ENCODE measurements around the gene LY6G5B. TPM values are rescaled to one million over a fixed set of nuclear protein-coding genes. Genes with fewer than 3 reads are reported as not detected.
A peak's percentile ranks its signal among the peaks of the same experiment; 100 is the strongest.

LY6G5B gene
- total RNA-seq, 5 donors from 2014 or later (not counting 1 experiment from before 2014, with no cell fraction given): 29.7 to 50.5 (median 40.9) TPM

GRCh38 chr6:31639449-31639861 is 30.3 kb upstream of the LY6G5B start:
- H3K27me3 Mint-ChIP-seq: no peaks in the 10 kb centered on the region

GRCh38 chr6:31640612-31641011 is 29.2 kb upstream of the LY6G5B start:
- H3K36me3 Mint-ChIP-seq: peaks cover 57% of the 10 kb centered on the region
- CTCF ChIA-PET: interaction anchor here in 1 of 2 donors (0.6 kb wide), 1 partner anchor 25 kb away, joined by 3 read pairs; no protein-coding TSS in a partner anchor
- H3K4me1 Mint-ChIP-seq: peaks cover 4 to 5% (median 4%) of the 10 kb centered on the region in 3 donors

More at GRCh38 chr6:31639449-31639861, 30.3 kb upstream of the LY6G5B start:
- ChIA-PET POLR2A (interaction anchor here in 1 of 2 donors (0.6 kb wide), 1 partner anchor 104 kb away, joined by 5 read pairs; no protein-coding TSS in a partner anchor), CTCF (no interaction called here)
- peaks cover 44 to 96% of the 10 kb centered on the region in 2 donors for H3K36me3 ChIP-seq (ENCODE audit: control insufficient read depth in 2 of 2, extremely low read depth in 1 of 2, insufficient read depth in 1 of 2, low read length in 1 of 2)
- Mint-ChIP-seq H3K4me1 (peaks cover 0 to 2% (median 0%) of the 10 kb centered on the region in 3 donors), H3K9me3 (no peaks in the 10 kb centered on the region), H3K27ac (peak overlapping the region in 1 of 2 donors; percentile 46), H3K4me3 (no peak overlapping the region), H3K36me3 (peaks cover 51% of the 10 kb centered on the region)
- H3K4me1 ChIP-seq (ENCODE audit: control insufficient read depth in 1 of 2, extremely low read depth in 1 of 2, insufficient read depth in 2 of 2, low read length in 2 of 2): no peaks in the 10 kb centered on the region
- H3K4me3 ChIP-seq (ENCODE audit: control insufficient read depth in 1 of 2, extremely low read depth in 1 of 2, low read length in 1 of 2): no peak overlapping the region
- H3K9me3 ChIP-seq: no peaks in the 10 kb centered on the region
- H3K27me3 ChIP-seq (replicated peaks in 1 of 2; ENCODE audit: control insufficient read depth in 2 of 2, extremely low read depth in 1 of 2, insufficient read depth in 2 of 2, low read length in 1 of 2): no peaks in the 10 kb centered on the region
- ATAC-seq (replicated peaks in 1 of 4) (no peak), DNase-seq (no peak)
- H3K27ac ChIP-seq (ENCODE audit: low read length): no peak overlapping the region
- WGBS (ENCODE audit: insufficient coverage): 67% methylated on average over 1 of the region's 10 CpGs

DNA sequence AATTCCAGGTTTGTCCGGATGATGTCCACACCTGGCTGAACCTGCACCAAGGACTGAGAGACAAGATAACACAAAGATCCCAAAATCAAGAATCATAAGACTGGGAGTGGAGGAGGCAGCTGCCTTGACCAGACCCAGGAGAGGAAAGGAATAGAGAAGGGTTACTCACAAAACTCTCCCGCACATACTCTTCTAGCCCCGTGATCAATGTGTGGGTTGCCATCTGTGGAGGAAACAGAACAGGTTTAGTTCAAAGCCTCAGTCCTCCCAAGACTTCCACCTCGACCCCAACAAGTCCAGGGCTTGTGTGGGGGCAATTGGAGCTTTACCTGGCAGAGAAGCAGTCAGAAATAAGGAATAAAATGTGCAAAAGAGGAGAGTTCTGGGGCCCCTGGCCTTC is 28.4 kb upstream of the LY6G5B start:
- Mint-ChIP-seq H3K36me3 (peaks cover 53% of the 10 kb centered on the region), H3K4me3 (no peak overlapping the region), H3K9me3 (no peaks in the 10 kb centered on the region), H3K27me3 (no peaks in the 10 kb centered on the region), H3K27ac (peak overlapping the region in 1 of 2 donors; percentile 48), H3K4me1 (peaks cover 4 to 6% (median 5%) of the 10 kb centered on the region in 3 donors)
- Histone ChIP-seq H3K4me1 (ENCODE audit: control insufficient read depth in 1 of 2, extremely low read depth in 1 of 2, insufficient read depth in 2 of 2, low read length in 2 of 2) (peaks cover 0 to 2% of the 10 kb centered on the region in 2 experiments), H3K27ac (ENCODE audit: low read length) (no peak overlapping the region), H3K4me3 (ENCODE audit: control insufficient read depth in 1 of 2, extremely low read depth in 1 of 2, low read length in 1 of 2) (no peak overlapping the region), H3K9me3 (no peaks in the 10 kb centered on the region), H3K27me3 (replicated peaks in 1 of 2; ENCODE audit: control insufficient read depth in 2 of 2, extremely low read depth in 1 of 2, insufficient read depth in 2 of 2, low read length in 1 of 2) (no peaks in the 10 kb centered on the region), H3K36me3 (ENCODE audit: control insufficient read depth in 2 of 2, extremely low read depth in 1 of 2, insufficient read depth in 1 of 2, low read length in 1 of 2) (peaks cover 38 to 95% of the 10 kb centered on the region in 2 donors)
- ChIA-PET POLR2A (no interaction called here), CTCF (no interaction called here)
- no CpG with 5 or more reads among the region's 4 CpGs for WGBS (ENCODE audit: insufficient coverage)
- ATAC-seq (replicated peaks in 1 of 4): no peak
- no peak for DNase-seq

More at GRCh38 chr6:31640612-31641011, 29.2 kb upstream of the LY6G5B start:
- no peaks in the 10 kb centered on the region for H3K27me3 ChIP-seq (replicated peaks in 1 of 2; ENCODE audit: control insufficient read depth in 2 of 2, extremely low read depth in 1 of 2, insufficient read depth in 2 of 2, low read length in 1 of 2)
- H3K9me3 Mint-ChIP-seq: no peaks in the 10 kb centered on the region
- DNase-seq (no peak), ATAC-seq (replicated peaks in 1 of 4) (no peak)
- H3K36me3 ChIP-seq (ENCODE audit: control insufficient read depth in 2 of 2, extremely low read depth in 1 of 2, insufficient read depth in 1 of 2, low read length in 1 of 2): peaks cover 43 to 96% of the 10 kb centered on the region in 2 donors
- H3K27ac ChIP-seq (ENCODE audit: low read length): no peak overlapping the region
- H3K4me3 Mint-ChIP-seq: no peak overlapping the region
- H3K9me3 ChIP-seq: no peaks in the 10 kb centered on the region
- no peaks in the 10 kb centered on the region for H3K27me3 Mint-ChIP-seq
- peak overlapping the region in 1 of 2 donors; percentile 48 for H3K27ac Mint-ChIP-seq
- H3K4me3 ChIP-seq (ENCODE audit: control insufficient read depth in 1 of 2, extremely low read depth in 1 of 2, low read length in 1 of 2): no peak overlapping the region
- H3K4me1 ChIP-seq (ENCODE audit: control insufficient read depth in 1 of 2, extremely low read depth in 1 of 2, insufficient read depth in 2 of 2, low read length in 2 of 2): peaks cover 0 to 2% of the 10 kb centered on the region in 2 experiments
- 89% methylated on average over 3 of the region's 6 CpGs for WGBS (ENCODE audit: insufficient coverage)
- POLR2A ChIA-PET: interaction anchor here in 1 of 2 donors (0.5 kb wide), 2 partner anchors 66 to 209 kb away, joined by 4 to 11 read pairs; partner anchors contain the start of gene LY6G6F

DNA sequence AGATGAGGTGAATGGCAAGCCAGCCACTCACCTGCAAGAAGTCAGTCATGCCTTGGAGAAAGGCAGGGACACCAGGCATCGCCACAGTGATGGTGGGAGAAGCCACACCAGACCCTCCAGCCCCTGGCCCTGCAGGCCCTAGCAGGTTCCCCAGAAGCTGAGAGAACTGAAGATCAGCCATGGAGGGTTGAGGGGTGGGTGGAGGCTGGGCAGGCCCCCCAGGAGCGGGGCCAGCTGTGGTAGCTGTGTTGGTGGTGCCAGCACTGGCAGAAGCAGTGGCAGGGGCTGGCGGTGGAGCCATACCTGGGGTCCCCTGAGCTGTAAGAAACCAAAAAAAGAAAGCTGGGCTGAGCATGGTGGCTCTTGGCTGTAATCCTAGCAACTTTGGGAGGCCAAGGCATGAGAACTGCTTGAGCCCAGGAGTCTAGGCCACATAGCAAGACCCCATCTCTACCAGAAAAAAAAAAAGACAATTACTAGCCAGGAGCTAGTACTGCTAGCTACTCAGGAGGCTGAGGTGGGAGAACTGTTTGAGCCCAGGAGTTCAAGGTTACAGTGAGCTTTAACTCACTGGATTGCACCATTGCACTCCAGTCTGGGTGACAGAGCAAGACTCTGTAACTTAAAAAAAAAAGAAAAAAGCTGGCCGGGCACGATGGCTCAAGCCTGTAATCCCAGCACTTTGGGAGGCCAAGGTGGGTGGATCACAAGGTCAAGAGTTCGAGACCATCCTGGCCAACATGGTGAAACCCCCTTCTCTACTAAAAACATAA is 26.8 kb upstream of the LY6G5B start:
- Histone ChIP-seq H3K9me3 (no peaks in the 10 kb centered on the region), H3K4me1 (ENCODE audit: control insufficient read depth in 1 of 2, extremely low read depth in 1 of 2, insufficient read depth in 2 of 2, low read length in 2 of 2) (peaks cover 0 to 2% of the 10 kb centered on the region in 2 experiments), H3K36me3 (ENCODE audit: control insufficient read depth in 2 of 2, extremely low read depth in 1 of 2, insufficient read depth in 1 of 2, low read length in 1 of 2) (peaks cover 42 to 93% of the 10 kb centered on the region in 2 donors), H3K27ac (ENCODE audit: low read length) (no peak overlapping the region), H3K27me3 (replicated peaks in 1 of 2; ENCODE audit: control insufficient read depth in 2 of 2, extremely low read depth in 1 of 2, insufficient read depth in 2 of 2, low read length in 1 of 2) (no peaks in the 10 kb centered on the region), H3K4me3 (ENCODE audit: control insufficient read depth in 1 of 2, extremely low read depth in 1 of 2, low read length in 1 of 2) (no peak overlapping the region)
- Mint-ChIP-seq H3K27ac (no peak overlapping the region), H3K36me3 (peaks cover 51% of the 10 kb centered on the region), H3K27me3 (no peaks in the 10 kb centered on the region), H3K4me1 (peaks cover 5 to 6% (median 5%) of the 10 kb centered on the region in 3 donors), H3K9me3 (no peaks in the 10 kb centered on the region), H3K4me3 (no peak overlapping the region)
- CTCF ChIA-PET: interaction anchor here in 1 of 2 donors (0.7 kb wide), 1 partner anchor 1100 kb away, joined by 4 read pairs; no protein-coding TSS in a partner anchor
- ATAC-seq (replicated peaks in 1 of 4) (no peak), DNase-seq (no peak)
- WGBS (ENCODE audit: insufficient coverage): 100% methylated on average over 4 of the region's 6 CpGs
- POLR2A ChIA-PET: no interaction called here

- Mint-ChIP-seq H3K4me1 (peaks cover 6 to 10% (median 8%) of the 10 kb centered on the region in 3 donors), H3K27me3 (no peaks in the 10 kb centered on the region), H3K9me3 (no peaks in the 10 kb centered on the region), H3K27ac (no peak overlapping the region), H3K4me3 (no peak overlapping the region), H3K36me3 (peaks cover 55% of the 10 kb centered on the region)
- POLR2A ChIA-PET: interaction anchor here in 1 of 2 donors (0.6 to 0.7 kb wide), 2 partner anchors 9 to 20 kb away, joined by 5 read pairs; no protein-coding TSS in a partner anchor
- peaks cover 0 to 2% of the 10 kb centered on the region in 2 experiments for H3K4me1 ChIP-seq (ENCODE audit: control insufficient read depth in 1 of 2, extremely low read depth in 1 of 2, insufficient read depth in 2 of 2, low read length in 2 of 2)
- H3K4me3 ChIP-seq (ENCODE audit: control insufficient read depth in 1 of 2, extremely low read depth in 1 of 2, low read length in 1 of 2): no peak overlapping the region
- H3K27me3 ChIP-seq (replicated peaks in 1 of 2; ENCODE audit: control insufficient read depth in 2 of 2, extremely low read depth in 1 of 2, insufficient read depth in 2 of 2, low read length in 1 of 2): no peaks in the 10 kb centered on the region
- peaks cover 48 to 93% of the 10 kb centered on the region in 2 donors for H3K36me3 ChIP-seq (ENCODE audit: control insufficient read depth in 2 of 2, extremely low read depth in 1 of 2, insufficient read depth in 1 of 2, low read length in 1 of 2)
- no peak for DNase-seq
- WGBS (ENCODE audit: insufficient coverage): 93% methylated on average over 5 of the region's 17 CpGs
- H3K9me3 ChIP-seq: no peaks in the 10 kb centered on the region
- no peak for ATAC-seq (replicated peaks in 1 of 4)
- no peak overlapping the region for H3K27ac ChIP-seq (ENCODE audit: low read length)
- CTCF ChIA-PET: interaction anchor here (0.7 kb wide), 2 partner anchors 73 to 1101 kb away, joined by 3 to 4 read pairs; no protein-coding TSS in a partner anchor
Measured at GRCh38 chr6:31643818-31644454, 25.8 kb upstream of the LY6G5B start.

GRCh38 chr6:31645325-31645724 is 24.5 kb upstream of the LY6G5B start:
- H3K36me3 ChIP-seq (ENCODE audit: control insufficient read depth in 2 of 2, extremely low read depth in 1 of 2, insufficient read depth in 1 of 2, low read length in 1 of 2): peaks cover 53 to 92% of the 10 kb centered on the region in 2 donors
- H3K4me1 ChIP-seq (ENCODE audit: control insufficient read depth in 1 of 2, extremely low read depth in 1 of 2, insufficient read depth in 2 of 2, low read length in 2 of 2): peaks cover 2 to 3% of the 10 kb centered on the region in 2 experiments
- no peak overlapping the region for H3K4me3 ChIP-seq (ENCODE audit: control insufficient read depth in 1 of 2, extremely low read depth in 1 of 2, low read length in 1 of 2)
- DNase-seq (no peak), ATAC-seq (replicated peaks in 1 of 4) (no peak)
- ChIA-PET POLR2A (interaction anchor here in 1 of 2 donors (0.6 kb wide), 1 partner anchor 1038 kb away, joined by 12 read pairs; no protein-coding TSS in a partner anchor), CTCF (no interaction called here)
- Mint-ChIP-seq H3K27ac (peak overlapping the region in 1 of 2 donors; percentile 2), H3K9me3 (no peaks in the 10 kb centered on the region), H3K4me3 (no peak overlapping the region), H3K27me3 (no peaks in the 10 kb centered on the region), H3K36me3 (peaks cover 53% of the 10 kb centered on the region), H3K4me1 (peaks cover 18 to 19% (median 18%) of the 10 kb centered on the region in 3 donors)
- no peaks in the 10 kb centered on the region for H3K27me3 ChIP-seq (replicated peaks in 1 of 2; ENCODE audit: control insufficient read depth in 2 of 2, extremely low read depth in 1 of 2, insufficient read depth in 2 of 2, low read length in 1 of 2)
- H3K27ac ChIP-seq (ENCODE audit: low read length): no peak overlapping the region
- no peaks in the 10 kb centered on the region for H3K9me3 ChIP-seq
- WGBS (ENCODE audit: insufficient coverage): 96% methylated on average over 4 of the region's 9 CpGs
